ENCODE results near the gene FOXF2. TPM values are rescaled to one million over a fixed set of nuclear protein-coding genes. Genes with fewer than 3 reads are reported as not detected.

Gene FOXF2
- total RNA-seq, 1 donor from 2014 or later = not detected

- DNase-seq (ENCODE audit: extremely low read depth, low read depth, low spot score) = no peak
Measured at GRCh38 chr6:1438471-1438881, 49.1 kb downstream of the FOXF2 start.

- DNase-seq (ENCODE audit: extremely low read depth, low read depth, low spot score) = no peak
Measured at GRCh38 chr6:1439349-1439748, 50.0 kb downstream of the FOXF2 start.

GRCh38 chr6:1442929-1443328 is 53.6 kb downstream of the FOXF2 start:
- no peak for DNase-seq (ENCODE audit: extremely low read depth, low read depth, low spot score)

Other genes with a start within 250 kb of the FOXF2 start
- not detected in 2 replicates for gene FOXQ1, start 77.5 kb upstream of the FOXF2 start, total RNA-seq
- 5.8 and 7.9 TPM in 2 replicates for gene FOXC1, start 220.3 kb downstream of the FOXF2 start, total RNA-seq

Data from glomerular endothelial cell (primary cell).